ENCODE data around the gene MINDY4. TPM values are rescaled to one million over a fixed set of nuclear protein-coding genes. Genes with fewer than 3 reads are reported as not detected.

Gene MINDY4
- total RNA-seq, 1 experiment from 2014 or later: 1.8 TPM

- no peak for TF ChIP-seq USF2 (CRISPR knock-in tag; IDR thresholded peaks at IDR 0.05)
- no peak for TF ChIP-seq JAZF1 (CRISPR knock-in tag; IDR thresholded peaks at IDR 0.05)
- no peak for TF ChIP-seq ATF2 (CRISPR knock-in tag; IDR thresholded peaks at IDR 0.05; ENCODE audit: borderline replicate concordance, low read depth)
- TF ChIP-seq MAX (CRISPR knock-in tag; IDR thresholded peaks at IDR 0.05): no peak
- TF ChIP-seq FOXK1 (CRISPR knock-in tag; IDR thresholded peaks at IDR 0.05): no peak
- TF ChIP-seq ZBTB21 (CRISPR knock-in tag; IDR thresholded peaks at IDR 0.05; ENCODE audit: borderline replicate concordance): no peak
- no peak for TF ChIP-seq E2F4 (CRISPR knock-in tag; IDR thresholded peaks at IDR 0.05; ENCODE audit: borderline replicate concordance, low read depth)
- no peak for TF ChIP-seq KAT7 (CRISPR knock-in tag; IDR thresholded peaks at IDR 0.05; ENCODE audit: borderline replicate concordance)
Measured at GRCh38 chr7:30873656-30874055, 102.4 kb downstream of the MINDY4 start (continued).

GRCh38 chr7:30874656-30875302 is 103.6 kb downstream of the MINDY4 start:
- peaks cover 24% of the 10 kb centered on the region for H3K4me1 Mint-ChIP-seq
- no peaks in the 10 kb centered on the region; the same call in 1 of the 2 replicates for H3K27me3 Mint-ChIP-seq (ENCODE audit: low read depth)
- H3K36me3 Mint-ChIP-seq: peaks cover 2% of the 10 kb centered on the region; the same call in 1 of the 2 replicates
- no peak for TF ChIP-seq TCF7 (CRISPR knock-in tag; IDR thresholded peaks at IDR 0.05; ENCODE audit: low read depth)
- ChIA-PET POLR2A (no interaction called here), CTCF (interaction anchor here (0.9 kb wide), 1 partner anchor 31 kb away, joined by 3 read pairs; no protein-coding TSS in a partner anchor)
- ATAC-seq (no peak), DNase-seq (ENCODE audit: low spot score) (no peak)
- H3K4me3 Mint-ChIP-seq: no peak overlapping the region
- H3K27ac Mint-ChIP-seq: no peak overlapping the region
- H3K9me3 Mint-ChIP-seq: 0 out of 2 replicates have a peak, but pooled peaks cover 3% of the 10 kb centered on the region

GRCh38 chr7:30877015-30877769 is 106.0 kb downstream of the MINDY4 start:
- Mint-ChIP-seq H3K4me3 (no peak overlapping the region), H3K9me3 (0 out of 2 replicates have a peak, but pooled peaks cover 3% of the 10 kb centered on the region), H3K27me3 (ENCODE audit: low read depth) (no peaks in the 10 kb centered on the region; the same call in 1 of the 2 replicates), H3K27ac (peak overlapping the region; percentile 80; the same call in 1 of the 2 replicates), H3K4me1 (peaks cover 41% of the 10 kb centered on the region), H3K36me3 (peaks cover 2% of the 10 kb centered on the region; the same call in 1 of the 2 replicates)
- ATAC-seq (peak; percentile 57), DNase-seq (ENCODE audit: low spot score) (peak; percentile 22)
- ChIA-PET CTCF (interaction anchor here (0.6 to 1.8 kb wide), 8 partner anchors 8 to 369 kb away, joined by 3 to 10 read pairs (median 4); no protein-coding TSS in a partner anchor), POLR2A (no interaction called here)
- TF ChIP-seq ATF1 (CRISPR knock-in tag; IDR thresholded peaks at IDR 0.05) (no peak), CREM (CRISPR knock-in tag; IDR thresholded peaks at IDR 0.05) (no peak), RELA (CRISPR knock-in tag; IDR thresholded peaks at IDR 0.05; ENCODE audit: borderline replicate concordance) (no peak), FOXK1 (CRISPR knock-in tag; IDR thresholded peaks at IDR 0.05) (no peak), ZNF317 (CRISPR knock-in tag; IDR thresholded peaks at IDR 0.05; ENCODE audit: borderline replicate concordance, low read depth) (no peak), NR1H2 (CRISPR knock-in tag; IDR thresholded peaks at IDR 0.05) (no peak), ELF4 (CRISPR knock-in tag; IDR thresholded peaks at IDR 0.05; ENCODE audit: low read depth) (no peak), STAT6 (CRISPR knock-in tag; conservative IDR thresholded peaks at IDR 0.05; ENCODE audit: low read depth) (no peak), MAX (CRISPR knock-in tag; IDR thresholded peaks at IDR 0.05) (no peak), NR2C2 (CRISPR knock-in tag; IDR thresholded peaks at IDR 0.05) (no peak), ZNF396 (CRISPR knock-in tag; IDR thresholded peaks at IDR 0.05; ENCODE audit: borderline replicate concordance) (no peak), JUN (CRISPR knock-in tag; IDR thresholded peaks at IDR 0.05) (no peak), ERG (CRISPR knock-in tag; IDR thresholded peaks at IDR 0.05) (no peak), ZNF121 (CRISPR knock-in tag; IDR thresholded peaks at IDR 0.05) (no peak), SMAD4 (CRISPR knock-in tag; IDR thresholded peaks at IDR 0.05) (no peak)

Data from WTC11 (cell line).